HFFc6 (cell line): Measurements from ENCODE around the gene EIF2S2. TPM values are rescaled to one million over a fixed set of nuclear protein-coding genes. Genes with fewer than 3 reads are reported as not detected.

Experiments
- DNase-seq: peaks from one replicate; pipeline ENCODE4 v3.0.0-alpha.2; 2018
- H3K27ac Mint-ChIP-seq: 2 replicates; pipeline ENCODE4 v1.8.0; 2020; ENCODE audit warnings: mild to moderate bottlenecking, mixed read lengths
- H3K27me3 Mint-ChIP-seq: 2 replicates; pipeline ENCODE4 v1.8.0; 2021; ENCODE audit warnings: mild to moderate bottlenecking, moderate library complexity, mixed read lengths; ENCODE audit not compliant: insufficient read depth
- H3K36me3 Mint-ChIP-seq: 2 replicates; pipeline ENCODE4 v1.8.0; 2021; ENCODE audit warnings: low read depth, mixed read lengths
- H3K4me1 Mint-ChIP-seq: 2 replicates; pipeline ENCODE4 v1.8.0; 2020; ENCODE audit warnings: low read depth, mixed read lengths
- H3K4me3 Mint-ChIP-seq: 2 replicates; pipeline ENCODE4 v1.8.0; 2020; ENCODE audit warnings: mild to moderate bottlenecking, moderate library complexity, mixed read lengths
- H3K9me3 Mint-ChIP-seq: 2 replicates; pipeline ENCODE4 v1.8.0; 2020; ENCODE audit warnings: mild to moderate bottlenecking, mixed read lengths
- total RNA-seq, 6 experiments: library from RNA; stranded (reverse); fragmentation: NEBNext Ultra II Directional; extraction: Animal tissue kit (Norgen Biotek cat#: 25700); gene quantifications; 2 replicates in 1 of 6; 3 replicates in 5 of 6; pipeline ENCODE4 v1.2.3, GENCODE V29; 2021
- TF ChIP-seq, protein P1 (sequence below): fragments of 200-600 bp; sonication (generic); IDR thresholded peaks from 2 replicates; pipeline ENCODE4 v1.5.0; 2021; ENCODE audit warnings: antibody characterized with exemption, mild to moderate bottlenecking

Gene EIF2S2
- total RNA-seq, 6 experiments from 2014 or later = 85.7 to 101 (median 94.5) TPM

GRCh38 chr20:34110745-34111641 lies 1.1 kb downstream of the EIF2S2 start:
- peaks cover 55% of the 10 kb centered on the region for H3K4me1 Mint-ChIP-seq
- peak overlapping the region; percentile 95 for H3K27ac Mint-ChIP-seq
- peaks cover 3% of the 10 kb centered on the region for H3K27me3 Mint-ChIP-seq
- TF ChIP-seq, protein P1, sequence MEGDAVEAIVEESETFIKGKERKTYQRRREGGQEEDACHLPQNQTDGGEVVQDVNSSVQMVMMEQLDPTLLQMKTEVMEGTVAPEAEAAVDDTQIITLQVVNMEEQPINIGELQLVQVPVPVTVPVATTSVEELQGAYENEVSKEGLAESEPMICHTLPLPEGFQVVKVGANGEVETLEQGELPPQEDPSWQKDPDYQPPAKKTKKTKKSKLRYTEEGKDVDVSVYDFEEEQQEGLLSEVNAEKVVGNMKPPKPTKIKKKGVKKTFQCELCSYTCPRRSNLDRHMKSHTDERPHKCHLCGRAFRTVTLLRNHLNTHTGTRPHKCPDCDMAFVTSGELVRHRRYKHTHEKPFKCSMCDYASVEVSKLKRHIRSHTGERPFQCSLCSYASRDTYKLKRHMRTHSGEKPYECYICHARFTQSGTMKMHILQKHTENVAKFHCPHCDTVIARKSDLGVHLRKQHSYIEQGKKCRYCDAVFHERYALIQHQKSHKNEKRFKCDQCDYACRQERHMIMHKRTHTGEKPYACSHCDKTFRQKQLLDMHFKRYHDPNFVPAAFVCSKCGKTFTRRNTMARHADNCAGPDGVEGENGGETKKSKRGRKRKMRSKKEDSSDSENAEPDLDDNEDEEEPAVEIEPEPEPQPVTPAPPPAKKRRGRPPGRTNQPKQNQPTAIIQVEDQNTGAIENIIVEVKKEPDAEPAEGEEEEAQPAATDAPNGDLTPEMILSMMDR = 0 out of 2 replicates have a peak, but pooled peaks have one; percentile 14
- no peaks in the 10 kb centered on the region for H3K9me3 Mint-ChIP-seq
- H3K36me3 Mint-ChIP-seq = peaks cover 20% of the 10 kb centered on the region
- peak overlapping the region; percentile 98 for H3K4me3 Mint-ChIP-seq
- peak; percentile 55 for DNase-seq

DNA sequence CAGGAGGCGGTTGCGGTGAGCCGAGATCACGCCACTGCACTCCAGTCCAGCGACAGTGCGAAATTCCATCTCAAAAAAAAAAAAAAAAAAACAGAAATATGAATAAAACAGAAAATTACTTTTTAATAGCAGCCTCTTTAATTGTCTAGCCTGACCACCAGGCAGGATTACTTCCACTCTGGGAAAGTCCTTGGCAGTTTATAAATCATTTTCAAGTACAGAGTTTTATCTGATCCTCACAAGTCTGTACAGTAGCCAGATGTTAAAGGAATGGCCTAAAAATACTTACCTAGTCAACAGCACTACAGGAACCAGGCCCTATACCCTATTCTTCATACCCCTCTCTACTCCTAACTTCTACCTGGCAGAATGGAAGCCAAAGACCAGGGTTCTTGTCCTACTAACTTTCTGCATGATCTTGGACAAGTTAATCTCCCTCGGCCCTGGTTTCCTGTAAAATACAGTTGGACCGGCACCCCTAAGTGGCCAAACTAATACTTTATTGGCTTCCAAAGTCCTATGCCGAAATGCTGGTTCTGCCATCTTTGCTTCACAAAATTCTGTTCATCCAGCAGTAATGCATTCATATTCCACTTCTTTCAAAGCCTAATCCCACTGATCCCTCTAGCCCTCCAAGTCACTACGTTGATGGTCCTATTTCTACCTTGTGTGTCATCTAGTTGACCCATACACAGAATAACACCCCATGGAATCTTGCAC lies 1.9 kb downstream of the EIF2S2 start:
- no peak for DNase-seq
- Mint-ChIP-seq H3K36me3 (peaks cover 25% of the 10 kb centered on the region), H3K27ac (peak overlapping the region; percentile 95), H3K4me3 (peak overlapping the region; percentile 98), H3K9me3 (no peaks in the 10 kb centered on the region), H3K4me1 (peaks cover 63% of the 10 kb centered on the region), H3K27me3 (peaks cover 3% of the 10 kb centered on the region)
- TF ChIP-seq, protein P1 = no peak; the same call in 1 of the 2 replicates

GRCh38 chr20:34109442-34109841 lies 2.6 kb downstream of the EIF2S2 start:
- H3K9me3 Mint-ChIP-seq = no peaks in the 10 kb centered on the region
- H3K36me3 Mint-ChIP-seq = peaks cover 33% of the 10 kb centered on the region
- H3K27ac Mint-ChIP-seq = peak overlapping the region; percentile 59
- TF ChIP-seq, protein P1 = no peak
- no peak for DNase-seq
- peaks cover 70% of the 10 kb centered on the region for H3K4me1 Mint-ChIP-seq
- H3K4me3 Mint-ChIP-seq = peak overlapping the region; percentile 56
- peaks cover 3% of the 10 kb centered on the region for H3K27me3 Mint-ChIP-seq

GRCh38 chr20:34108616-34109174 lies 3.3 kb downstream of the EIF2S2 start:
- Mint-ChIP-seq H3K27ac (peak overlapping the region; percentile 51; the same call in 1 of the 2 replicates), H3K9me3 (no peaks in the 10 kb centered on the region), H3K4me1 (peaks cover 75% of the 10 kb centered on the region), H3K4me3 (peak overlapping the region; percentile 3), H3K27me3 (peaks cover 3% of the 10 kb centered on the region), H3K36me3 (peaks cover 39% of the 10 kb centered on the region)
- TF ChIP-seq, protein P1 = no peak
- DNase-seq = no peak

DNA sequence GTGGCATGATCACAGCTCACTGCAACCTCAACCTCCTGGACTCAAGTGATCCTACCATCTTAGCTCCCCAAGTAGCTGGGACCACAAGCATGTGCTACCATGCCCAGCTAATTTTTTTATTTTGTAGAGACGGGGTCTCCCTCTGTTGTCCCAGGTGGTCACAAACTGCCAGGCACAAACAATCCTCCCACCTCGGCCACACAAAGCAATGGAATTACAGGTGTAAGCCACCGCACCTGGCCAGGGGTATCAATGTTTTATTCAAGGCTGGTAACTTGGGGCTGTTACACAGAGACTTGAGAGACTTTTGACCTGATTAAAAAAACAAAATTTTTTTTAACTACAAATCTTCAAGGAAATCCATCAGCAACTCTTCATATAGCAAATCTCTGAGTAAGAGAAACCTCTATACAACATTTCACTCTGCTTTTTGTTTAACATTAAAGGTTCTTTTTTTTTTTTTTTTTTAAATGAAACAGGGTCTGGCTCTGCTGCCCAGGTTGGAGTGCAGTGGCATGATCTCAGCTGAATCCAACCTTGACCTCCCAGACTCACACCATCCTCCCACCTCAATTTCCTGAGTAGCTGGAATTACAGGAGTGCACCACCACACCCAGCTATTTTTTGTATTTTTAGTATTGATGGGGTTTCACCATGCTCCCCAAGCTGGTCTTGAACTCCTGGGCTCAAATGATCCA lies 5.9 kb downstream of the EIF2S2 start:
- Mint-ChIP-seq H3K36me3 (peaks cover 49% of the 10 kb centered on the region), H3K27me3 (no peaks in the 10 kb centered on the region), H3K4me1 (peaks cover 70% of the 10 kb centered on the region), H3K27ac (no peak overlapping the region; the same call in 1 of the 2 replicates), H3K4me3 (no peak overlapping the region), H3K9me3 (no peaks in the 10 kb centered on the region)
- no peak for DNase-seq
- TF ChIP-seq, protein P1 = no peak
